Measurements from ENCODE around the gene CRBN. TPM values are rescaled to one million over a fixed set of nuclear protein-coding genes. Genes with fewer than 3 reads are reported as not detected.

CRBN gene
- total and polyA plus RNA-seq, 9 of the 15 experiments (the other 6 are each of a cell fraction or from before 2014, with no cell fraction given) = 40.8 to 331 (median 57.4) TPM

- no peak for TF ChIP-seq SMC3 (conservative IDR thresholded peaks at IDR 0.05; ENCODE audit: insufficient read depth, low read depth, low read length)
- no peak for TF ChIP-seq ASH1L (IDR thresholded peaks at IDR 0.05; ENCODE audit: borderline replicate concordance, low read depth, partially characterized antibody)
- no peak for TF ChIP-seq RAD51 (IDR thresholded peaks at IDR 0.05; ENCODE audit: borderline replicate concordance, low read depth)
- TF ChIP-seq ETV5 (CRISPR knock-in tag; IDR thresholded peaks at IDR 0.05; ENCODE audit: low read depth) = no peak
These were observed 33.4 kb upstream of the CRBN start (continued) for GRCh38 chr3:3212781-3213440.

GRCh38 chr3:3209714-3210113, 30.2 kb upstream of the CRBN start:
- Histone ChIP-seq H3K9me1 (ENCODE audit: control insufficient read depth, insufficient read depth, low read length) (no peaks in the 10 kb centered on the region), H3K9ac (ENCODE audit: insufficient read depth in 1 of 2, low read depth in 2 of 2, low read length in 2 of 2) (no peak overlapping the region), H3K9me3 (replicated peaks; ENCODE audit: control insufficient read depth, insufficient read depth, low read depth, low read length) (no peaks in the 10 kb centered on the region), H3K4me1 (replicated peaks in 1 of 2; ENCODE audit: control insufficient read depth in 2 of 2, insufficient read depth in 2 of 2, low read length in 2 of 2) (no peaks in the 10 kb centered on the region), H3K4me2 (ENCODE audit: insufficient read depth, low read length) (no peak overlapping the region), H4K20me1 (replicated peaks; ENCODE audit: control insufficient read depth, insufficient read depth, low read length) (no peaks in the 10 kb centered on the region), H3K79me2 (ENCODE audit: control insufficient read depth, insufficient read depth, low read length) (no peaks in the 10 kb centered on the region), H3K36me3 (ENCODE audit: control insufficient read depth, insufficient read depth, low read length) (no peaks in the 10 kb centered on the region), H3K27me3 (ENCODE audit: control insufficient read depth in 2 of 2, insufficient read depth in 2 of 2, low read length in 2 of 2) (no peaks in the 10 kb centered on the region), H2AFZ (ENCODE audit: low read depth, low read length) (no peak overlapping the region), H3K27ac (ENCODE audit: extremely low read depth, low read depth, low read length) (no peak overlapping the region), H3K4me3 (no peak overlapping the region)
- no peak for TF ChIP-seq SIN3B (IDR thresholded peaks at IDR 0.05; ENCODE audit: low read depth)
- TF ChIP-seq CCNT2 (IDR thresholded peaks at IDR 0.05; ENCODE audit: borderline replicate concordance, extremely low read depth, insufficient read length, low read depth, low read length) = no peak
- TF ChIP-seq EWSR1 (IDR thresholded peaks at IDR 0.05; ENCODE audit: borderline replicate concordance, low read depth, partially characterized antibody) = no peak
- no peak for TF ChIP-seq ZBTB49 (CRISPR knock-in tag; IDR thresholded peaks at IDR 0.05; ENCODE audit: borderline replicate concordance)
- no peak for TF ChIP-seq USF2 (CRISPR knock-in tag; IDR thresholded peaks at IDR 0.05)
- TF ChIP-seq ZNF408 (CRISPR knock-in tag; IDR thresholded peaks at IDR 0.05; ENCODE audit: low read depth) = no peak
- TF ChIP-seq CCAR2 (IDR thresholded peaks at IDR 0.05; ENCODE audit: low read depth, low read length) = no peak
- no peak for TF ChIP-seq CBFA2T2 (conservative IDR thresholded peaks at IDR 0.05)
- ChIA-PET POLR2A (interaction anchor here (1.4 kb wide), 1 partner anchor 13 kb away, joined by 3 read pairs; no protein-coding TSS in a partner anchor), CTCF (ENCODE audit: low intra/inter-chr PET ratio) (no interaction called here)
- ATAC-seq (no peak), DNase-seq (ENCODE audit: extremely low read depth in 1 of 4, low spot score in 3 of 4) (no peak), FAIRE-seq (no peak)
- in situ Hi-C loops (cut with MboI) (no loop called here), intact Hi-C loops (cut with micrococcal nuclease) (no loop called here)
- WGBS (ENCODE audit: insufficient coverage, low coverage, missing lambda C conversion rate) = 5% methylated on average over 2 of the region's 2 CpGs
- BruUV-seq (replicated peaks) = no TSS peak

Measured in K562 (cell line).